Hepatocyte (in vitro differentiated cells): ENCODE data around the gene MYL11. TPM values are rescaled to one million over a fixed set of nuclear protein-coding genes. Genes with fewer than 3 reads are reported as not detected.

ENCODE experiments used
- DNase-seq: peaks from one replicate; pipeline ENCODE4 v3.0.0-alpha.2; 2016; ENCODE audit warnings: low spot score
- H2AFZ ChIP-seq: fragments of 200-600 bp; sonication (generic); 2 replicates; pipeline ENCODE4 v1.6.0; 2016; ENCODE audit warnings: antibody characterized with exemption, mild to moderate bottlenecking
- H3K27ac ChIP-seq: fragments of 200-600 bp; sonication (generic); 2 replicates; pipeline ENCODE4 v1.5.1; 2016; ENCODE audit warnings: mild to moderate bottlenecking
- H3K27me3 ChIP-seq: fragments of 200-600 bp; sonication (generic); 2 replicates; pipeline ENCODE4 v1.6.1; 2016
- H3K36me3 ChIP-seq: fragments of 200-600 bp; sonication (generic); replicated peaks from 2 replicates; pipeline ENCODE4 v1.5.1; 2016; ENCODE audit warnings: low read depth; ENCODE audit not compliant: insufficient read depth
- H3K4me1 ChIP-seq: fragments of 200-600 bp; sonication (generic); 2 replicates; pipeline ENCODE4 v1.5.1; 2016; ENCODE audit warnings: mild to moderate bottlenecking, moderate library complexity; ENCODE audit not compliant: insufficient read depth
- H3K4me2 ChIP-seq: fragments of 200-600 bp; sonication (generic); 2 replicates; pipeline ENCODE4 v1.6.0; 2016
- H3K4me3 ChIP-seq: fragments of 200-600 bp; sonication (generic); 2 replicates; pipeline ENCODE4 v1.5.1; 2016; ENCODE audit warnings: mild to moderate bottlenecking
- H3K79me2 ChIP-seq: fragments of 200-600 bp; sonication (generic); 2 replicates; pipeline ENCODE4 v1.6.0; 2017; ENCODE audit warnings: mild to moderate bottlenecking
- H3K9me2 ChIP-seq: fragments of 200-600 bp; sonication (generic); replicated peaks from 2 replicates; pipeline ENCODE4 v1.6.0; 2017; ENCODE audit warnings: mild to moderate bottlenecking; ENCODE audit not compliant: insufficient read depth
- H3K9me3 ChIP-seq: fragments of 200-600 bp; sonication (generic); 2 replicates; pipeline ENCODE4 v1.5.1; 2016; ENCODE audit warnings: low read depth, mild to moderate bottlenecking
- H4K20me1 ChIP-seq: fragments of 200-600 bp; sonication (generic); 2 replicates; pipeline ENCODE4 v1.6.0; 2016; ENCODE audit warnings: mild to moderate bottlenecking; ENCODE audit not compliant: insufficient read depth, poor library complexity, severe bottlenecking
- EZH2 ChIP-seq: fragments of 200-600 bp; sonication (generic); IDR thresholded peaks from 2 replicates; pipeline ENCODE4 v1.6.1; 2016; ENCODE audit warnings: antibody characterized with exemption, mild to moderate bottlenecking, borderline replicate concordance
- EZH2phosphoT487 ChIP-seq: fragments of 200-600 bp; sonication (generic); IDR thresholded peaks from one replicate; pipeline ENCODE4 v1.6.1; 2018; ENCODE audit warnings: antibody characterized with exemption, mild to moderate bottlenecking, low read depth, moderate library complexity; ENCODE audit not compliant: unreplicated experiment, severe bottlenecking
- WGBS: methylation state at CpG from one replicate; pipeline ENCODE4 v1.1.6; 2016; ENCODE audit warnings: low lambda C conversion rate; ENCODE audit errors: missing lambda C conversion rate; 5-methylcytosine and 5-hydroxymethylcytosine counted together
- polyA plus RNA-seq: library from polyadenylated mRNA; unstranded; fragments of >200 nt; fragmentation: Nextera tagmentation; extraction: Ambion mirVana; gene quantifications from 2 replicates; pipeline ENCODE4 v1.2.1, GENCODE V29; 2016
- total RNA-seq: library from RNA; depleted of rRNA; stranded (reverse); fragments of >200 nt; gene quantifications from 2 replicates; pipeline ENCODE4 v1.2.3, GENCODE V29; 2014
- TF ChIP-seq, protein P1 (sequence below): fragments of 200-600 bp; sonication (generic); IDR thresholded peaks from 2 replicates; pipeline ENCODE4 v1.5.1; 2016; ENCODE audit warnings: antibody characterized with exemption, mild to moderate bottlenecking; ENCODE audit not compliant: poor library complexity

The MYL11 gene
- total and polyA plus RNA-seq, 2 experiments from 2014 or later = 2.2 to 4.0 TPM

DNA sequence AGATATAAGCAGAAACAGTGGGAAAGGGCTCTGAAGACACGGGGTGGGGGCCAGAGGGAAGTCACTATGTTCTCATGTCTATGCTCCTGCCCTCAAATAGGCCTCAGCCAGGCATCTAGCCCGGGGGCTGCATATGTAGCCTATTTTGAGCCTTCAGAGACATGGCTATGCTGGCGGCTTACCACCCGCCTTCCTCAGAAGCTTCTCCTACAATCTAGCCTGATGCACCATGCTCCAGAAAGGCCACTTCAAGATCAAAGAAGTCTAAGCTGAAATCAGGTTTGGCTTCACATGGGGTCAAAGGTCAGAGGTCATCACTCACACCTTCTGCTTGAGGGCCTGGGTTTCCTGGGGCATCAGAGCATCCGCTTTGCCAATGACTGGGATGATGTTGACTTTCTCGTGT, 6.2 kb downstream of the MYL11 start:
- WGBS = 91% methylated on average over 6 of the region's 6 CpGs
- no peaks in the 10 kb centered on the region for H3K27me3 ChIP-seq
- H3K4me2 ChIP-seq = no peak overlapping the region
- no peaks in the 10 kb centered on the region for H3K9me2 ChIP-seq
- TF ChIP-seq EZH2phosphoT487 (no peak), EZH2 (no peak)
- TF ChIP-seq, protein P1, sequence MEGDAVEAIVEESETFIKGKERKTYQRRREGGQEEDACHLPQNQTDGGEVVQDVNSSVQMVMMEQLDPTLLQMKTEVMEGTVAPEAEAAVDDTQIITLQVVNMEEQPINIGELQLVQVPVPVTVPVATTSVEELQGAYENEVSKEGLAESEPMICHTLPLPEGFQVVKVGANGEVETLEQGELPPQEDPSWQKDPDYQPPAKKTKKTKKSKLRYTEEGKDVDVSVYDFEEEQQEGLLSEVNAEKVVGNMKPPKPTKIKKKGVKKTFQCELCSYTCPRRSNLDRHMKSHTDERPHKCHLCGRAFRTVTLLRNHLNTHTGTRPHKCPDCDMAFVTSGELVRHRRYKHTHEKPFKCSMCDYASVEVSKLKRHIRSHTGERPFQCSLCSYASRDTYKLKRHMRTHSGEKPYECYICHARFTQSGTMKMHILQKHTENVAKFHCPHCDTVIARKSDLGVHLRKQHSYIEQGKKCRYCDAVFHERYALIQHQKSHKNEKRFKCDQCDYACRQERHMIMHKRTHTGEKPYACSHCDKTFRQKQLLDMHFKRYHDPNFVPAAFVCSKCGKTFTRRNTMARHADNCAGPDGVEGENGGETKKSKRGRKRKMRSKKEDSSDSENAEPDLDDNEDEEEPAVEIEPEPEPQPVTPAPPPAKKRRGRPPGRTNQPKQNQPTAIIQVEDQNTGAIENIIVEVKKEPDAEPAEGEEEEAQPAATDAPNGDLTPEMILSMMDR = no peak
- H4K20me1 ChIP-seq = no peaks in the 10 kb centered on the region
- no peak overlapping the region for H2AFZ ChIP-seq
- H3K79me2 ChIP-seq = peaks cover 6% of the 10 kb centered on the region
- H3K27ac ChIP-seq = no peak overlapping the region
- peaks cover 11% of the 10 kb centered on the region for H3K4me1 ChIP-seq
- no peak overlapping the region for H3K4me3 ChIP-seq
- H3K9me3 ChIP-seq = no peaks in the 10 kb centered on the region
- H3K36me3 ChIP-seq = no peaks in the 10 kb centered on the region
- DNase-seq = no peak

DNA sequence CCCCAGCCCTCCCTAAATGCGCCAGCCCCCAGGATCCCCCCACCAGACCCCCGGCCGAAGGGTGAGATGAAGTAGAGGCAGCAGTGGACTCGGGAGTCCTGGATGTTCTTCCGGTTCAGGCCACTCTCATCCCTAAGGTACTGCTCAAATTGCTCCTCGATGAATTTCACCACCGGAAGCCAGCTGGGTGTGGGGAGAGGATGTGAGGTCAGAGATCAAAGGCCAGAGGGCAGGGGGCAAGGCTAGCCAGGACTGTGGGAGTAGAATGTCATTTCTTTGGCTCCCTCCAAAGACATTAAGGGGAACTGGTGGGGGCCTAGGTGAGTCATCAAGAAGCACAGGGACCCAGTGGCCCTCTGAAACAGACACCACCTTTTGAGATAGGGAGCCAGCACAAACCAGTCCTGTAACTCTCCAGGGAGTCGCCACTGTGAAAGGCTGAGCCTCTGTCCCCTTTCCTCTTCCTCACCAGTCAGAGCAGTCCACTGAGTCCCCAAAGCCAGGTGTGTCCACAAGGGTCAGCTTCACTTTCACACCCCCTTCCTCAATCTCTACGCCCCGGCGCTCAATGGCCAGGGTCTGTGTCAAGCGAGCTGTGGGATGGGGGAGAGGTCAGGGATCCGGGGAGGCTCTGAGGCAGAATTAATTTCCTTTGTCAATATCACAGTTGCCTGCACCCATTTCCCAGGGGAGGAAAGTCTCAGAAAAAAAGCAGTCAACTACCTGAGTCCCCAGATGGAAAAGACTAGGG, 6.9 kb downstream of the MYL11 start:
- no peak for DNase-seq
- Histone ChIP-seq H3K9me2 (no peaks in the 10 kb centered on the region), H3K27ac (no peak overlapping the region), H3K4me3 (no peak overlapping the region), H2AFZ (no peak overlapping the region), H3K79me2 (peaks cover 6% of the 10 kb centered on the region), H3K4me2 (no peak overlapping the region), H3K36me3 (no peaks in the 10 kb centered on the region), H3K27me3 (no peaks in the 10 kb centered on the region), H4K20me1 (no peaks in the 10 kb centered on the region), H3K9me3 (no peaks in the 10 kb centered on the region), H3K4me1 (peaks cover 11% of the 10 kb centered on the region)
- WGBS = 89% methylated on average over 13 of the region's 13 CpGs
- TF ChIP-seq EZH2 = no peak
- TF ChIP-seq, protein P1 = no peak
- no peak for TF ChIP-seq EZH2phosphoT487

DNA sequence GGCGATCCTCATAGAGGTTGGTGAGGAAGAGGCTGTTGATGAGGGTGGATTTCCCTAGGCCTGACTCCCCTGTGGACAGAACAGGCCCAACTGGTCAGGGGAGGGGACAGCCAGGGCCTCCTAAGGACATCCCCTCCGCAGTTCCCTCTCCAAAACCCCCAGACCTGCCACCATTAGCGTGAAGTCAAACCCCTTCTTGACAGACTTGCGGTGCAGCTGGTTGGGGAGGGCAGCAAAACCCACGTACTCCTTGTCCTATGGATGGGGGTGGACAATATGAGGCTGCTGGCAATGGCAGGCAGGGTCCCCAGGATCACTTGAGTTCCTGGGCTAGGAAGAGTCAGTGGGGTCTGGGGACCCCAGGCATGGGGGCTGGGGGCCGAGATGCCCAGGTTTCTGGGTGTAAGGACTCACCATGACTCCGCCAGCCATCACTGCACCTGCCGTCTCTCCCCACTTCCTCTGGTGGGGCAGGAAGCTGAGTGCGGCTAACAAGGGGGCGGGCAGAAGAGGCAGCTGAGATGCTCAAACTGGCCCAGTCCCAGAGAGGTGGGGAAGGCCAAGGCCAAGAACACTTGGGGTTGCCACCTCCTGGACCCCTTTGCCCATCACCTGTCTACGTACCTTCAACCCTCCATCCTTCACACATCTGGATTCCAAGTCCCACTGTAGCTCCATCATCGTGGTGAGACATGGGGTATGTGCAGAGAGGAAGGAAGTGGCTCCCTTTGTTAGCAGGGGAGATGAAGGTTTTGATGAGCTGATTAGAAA, 7.7 kb downstream of the MYL11 start, which contains the start of gene SEPTIN1:
Gene SEPTIN1 (minus strand): TSS at position 451 of the 771 bp plus-strand sequence. CDS start 19 bp downstream, at position 432.
- WGBS = 90% methylated on average over 12 of the region's 12 CpGs
- Histone ChIP-seq H4K20me1 (no peaks in the 10 kb centered on the region), H3K4me1 (peaks cover 2% of the 10 kb centered on the region), H3K27me3 (no peaks in the 10 kb centered on the region), H3K9me2 (no peaks in the 10 kb centered on the region), H3K4me2 (no peak within 1 kb of the TSS), H3K36me3 (no peaks in the 10 kb centered on the region), H3K27ac (no peak within 1 kb of the TSS), H2AFZ (no peak within 1 kb of the TSS), H3K79me2 (peaks cover 6% of the 10 kb centered on the region), H3K9me3 (no peaks in the 10 kb centered on the region), H3K4me3 (no peak within 1 kb of the TSS)
- DNase-seq = no peak
- TF ChIP-seq, protein P1 = no peak
- TF ChIP-seq EZH2 = no peak
- TF ChIP-seq EZH2phosphoT487 = no peak
